MM.1S (cell line): ENCODE data around the gene NDST1.
A peak's percentile ranks its signal among the peaks of the same experiment; 100 is the strongest.

Experiments used
- DNase-seq: peaks from one replicate; pipeline ENCODE4 v3.0.0-alpha.2; 2015
- H2AFZ ChIP-seq: fragments of 300-600 bp; sonication (generic); 2 replicates; pipeline ENCODE4 v1.6.0; 2016; ENCODE audit warnings: antibody characterized with exemption, low read length
- H3F3A ChIP-seq: fragments of 300-600 bp; sonication (generic); 2 replicates; pipeline ENCODE4 v1.6.1; 2016; ENCODE audit warnings: mild to moderate bottlenecking, antibody characterized with exemption, low read length, moderate library complexity, mixed read lengths; ENCODE audit not compliant: insufficient read depth
- H3K27ac ChIP-seq: fragments of 300-600 bp; sonication (generic); 2 replicates; pipeline ENCODE4 v1.5.1; 2016; ENCODE audit warnings: mild to moderate bottlenecking, low read length
- H3K27me3 ChIP-seq: fragments of 300-600 bp; sonication (generic); replicated peaks from 2 replicates; pipeline ENCODE4 v1.6.0; 2016; ENCODE audit warnings: low read length; ENCODE audit not compliant: insufficient read depth
- H3K36me3 ChIP-seq: fragments of 300-600 bp; sonication (generic); replicated peaks from 2 replicates; pipeline ENCODE4 v1.6.1; 2016; ENCODE audit warnings: mild to moderate bottlenecking, low read length, mixed read lengths; ENCODE audit not compliant: insufficient read depth
- H3K4me1 ChIP-seq: fragments of 300-600 bp; sonication (generic); 2 replicates; pipeline ENCODE4 v1.6.1; 2016; ENCODE audit warnings: low read length, mixed read lengths
- H3K4me2 ChIP-seq: fragments of 300-600 bp; sonication (generic); 2 replicates; pipeline ENCODE4 v1.6.0; 2016; ENCODE audit warnings: low read depth, low read length
- H3K4me3 ChIP-seq: fragments of 300-600 bp; sonication (generic); 2 replicates; pipeline ENCODE4 v1.5.1; 2016; ENCODE audit warnings: low read length, mixed read lengths
- H3K79me2 ChIP-seq: fragments of 300-600 bp; sonication (generic); 2 replicates; pipeline ENCODE4 v1.6.1; 2016; ENCODE audit warnings: mixed run types, low read length, mixed read lengths
- H3K9ac ChIP-seq: fragments of 300-600 bp; sonication (generic); 2 replicates; pipeline ENCODE4 v1.6.1; 2016; ENCODE audit warnings: low read length, mixed read lengths
- H3K9me2 ChIP-seq: fragments of 300-600 bp; sonication (generic); replicated peaks from 2 replicates; pipeline ENCODE4 v1.6.1; 2016; ENCODE audit warnings: mild to moderate bottlenecking, low read length, mixed read lengths; ENCODE audit not compliant: insufficient read depth
- H3K9me3 ChIP-seq: fragments of 300-600 bp; sonication (generic); replicated peaks from 2 replicates; pipeline ENCODE4 v1.6.1; 2016; ENCODE audit warnings: mild to moderate bottlenecking, low read length, mixed read lengths; ENCODE audit not compliant: insufficient read depth
- H4K20me1 ChIP-seq: fragments of 300-600 bp; sonication (generic); 2 replicates; pipeline ENCODE4 v1.6.1; 2016; ENCODE audit warnings: mild to moderate bottlenecking, low read length, moderate library complexity, mixed read lengths; ENCODE audit not compliant: insufficient read depth
- EZH2 ChIP-seq: fragments of 300-600 bp; sonication (generic); optimal IDR thresholded peaks from 2 replicates; pipeline ENCODE3; 2017; ENCODE audit warnings: low read depth, mild to moderate bottlenecking, antibody characterized with exemption, low read length, mixed read lengths
- EZH2phosphoT487 ChIP-seq: fragments of 300-600 bp; sonication (generic); IDR thresholded peaks from 2 replicates; pipeline ENCODE4 v1.6.1; 2018; ENCODE audit warnings: antibody characterized with exemption, low read length
- TF ChIP-seq, protein P1 (sequence below): fragments of 300-600 bp; sonication (generic); IDR thresholded peaks from 2 replicates; pipeline ENCODE4 v1.5.1; 2016; ENCODE audit warnings: antibody characterized with exemption, low read length, mixed read lengths

NDST1 gene

DNA sequence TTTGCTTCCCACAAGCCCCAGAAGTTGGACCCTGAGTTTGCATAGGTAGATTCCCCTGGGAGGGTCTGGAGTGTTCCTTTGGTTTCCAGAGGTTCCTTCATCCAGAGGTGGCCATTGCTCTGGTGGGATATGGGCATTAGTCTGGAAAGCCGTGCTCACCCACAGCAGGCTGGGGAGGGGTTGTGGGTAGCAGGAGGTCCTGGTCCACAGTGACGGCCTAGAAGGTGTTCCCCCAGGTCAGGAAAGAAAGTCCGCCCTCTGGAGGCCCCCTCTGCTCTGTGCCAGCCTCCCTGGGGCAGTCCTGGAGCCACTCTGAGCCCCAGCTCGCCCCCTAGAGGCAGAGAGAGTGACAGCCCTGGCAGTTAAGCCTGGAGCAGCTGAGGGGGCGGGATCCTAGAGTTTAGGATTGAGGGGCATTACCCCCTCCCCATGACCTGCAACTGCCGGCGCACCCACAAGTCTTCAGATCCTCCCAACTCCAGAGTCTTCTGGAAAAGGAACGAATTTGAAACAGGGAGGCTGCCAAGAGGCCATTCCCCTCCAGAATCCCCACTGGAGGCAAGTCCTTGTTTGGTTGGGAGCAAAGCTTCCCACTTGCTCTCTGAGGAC lies 36.8 kb downstream of the NDST1 start:
- Histone ChIP-seq H3K4me2 (no peak overlapping the region), H3K4me1 (no peaks in the 10 kb centered on the region)

DNA sequence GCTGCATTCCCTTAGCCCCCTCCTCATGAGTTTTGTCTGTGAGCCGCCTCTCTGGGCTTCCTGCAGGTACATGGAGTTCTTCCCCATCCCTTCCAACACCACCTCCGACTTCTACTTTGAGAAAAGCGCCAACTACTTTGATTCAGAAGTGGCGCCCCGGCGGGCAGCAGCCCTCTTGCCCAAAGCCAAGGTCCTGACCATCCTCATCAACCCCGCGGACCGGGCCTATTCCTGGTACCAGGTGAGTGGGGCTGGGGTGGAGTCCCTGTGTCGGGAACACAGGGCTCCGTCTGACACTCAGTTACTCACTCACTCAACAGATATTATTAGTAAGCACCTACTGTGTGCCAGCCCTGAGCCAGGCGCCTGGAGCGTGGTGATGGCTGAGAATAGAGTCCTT lies 37.3 kb downstream of the NDST1 start:
- no peak overlapping the region for H3K4me2 ChIP-seq
- no peaks in the 10 kb centered on the region for H3K27me3 ChIP-seq
- no peak overlapping the region for H2AFZ ChIP-seq
- no peak overlapping the region for H3K27ac ChIP-seq
- no peaks in the 10 kb centered on the region for H4K20me1 ChIP-seq
- no peak for TF ChIP-seq EZH2
- DNase-seq, result no peak
- H3K4me1 ChIP-seq, result no peaks in the 10 kb centered on the region
- H3K9me3 ChIP-seq, result no peaks in the 10 kb centered on the region
- H3F3A ChIP-seq, result no peaks in the 10 kb centered on the region
- H3K36me3 ChIP-seq, result no peaks in the 10 kb centered on the region
- no peaks in the 10 kb centered on the region for H3K9me2 ChIP-seq
- H3K79me2 ChIP-seq, result no peaks in the 10 kb centered on the region
- no peak overlapping the region for H3K4me3 ChIP-seq
- H3K9ac ChIP-seq, result no peak overlapping the region

More for the DNA sequence above, 36.8 kb downstream of the NDST1 start:
- Histone ChIP-seq H3K9ac (no peak overlapping the region), H3K79me2 (no peaks in the 10 kb centered on the region), H4K20me1 (no peaks in the 10 kb centered on the region), H3F3A (no peaks in the 10 kb centered on the region), H3K27me3 (no peaks in the 10 kb centered on the region), H3K27ac (no peak overlapping the region), H3K9me3 (no peaks in the 10 kb centered on the region), H2AFZ (no peak overlapping the region), H3K4me3 (no peak overlapping the region), H3K36me3 (no peaks in the 10 kb centered on the region), H3K9me2 (no peaks in the 10 kb centered on the region)
- no peak for TF ChIP-seq EZH2phosphoT487
- TF ChIP-seq, protein P1, sequence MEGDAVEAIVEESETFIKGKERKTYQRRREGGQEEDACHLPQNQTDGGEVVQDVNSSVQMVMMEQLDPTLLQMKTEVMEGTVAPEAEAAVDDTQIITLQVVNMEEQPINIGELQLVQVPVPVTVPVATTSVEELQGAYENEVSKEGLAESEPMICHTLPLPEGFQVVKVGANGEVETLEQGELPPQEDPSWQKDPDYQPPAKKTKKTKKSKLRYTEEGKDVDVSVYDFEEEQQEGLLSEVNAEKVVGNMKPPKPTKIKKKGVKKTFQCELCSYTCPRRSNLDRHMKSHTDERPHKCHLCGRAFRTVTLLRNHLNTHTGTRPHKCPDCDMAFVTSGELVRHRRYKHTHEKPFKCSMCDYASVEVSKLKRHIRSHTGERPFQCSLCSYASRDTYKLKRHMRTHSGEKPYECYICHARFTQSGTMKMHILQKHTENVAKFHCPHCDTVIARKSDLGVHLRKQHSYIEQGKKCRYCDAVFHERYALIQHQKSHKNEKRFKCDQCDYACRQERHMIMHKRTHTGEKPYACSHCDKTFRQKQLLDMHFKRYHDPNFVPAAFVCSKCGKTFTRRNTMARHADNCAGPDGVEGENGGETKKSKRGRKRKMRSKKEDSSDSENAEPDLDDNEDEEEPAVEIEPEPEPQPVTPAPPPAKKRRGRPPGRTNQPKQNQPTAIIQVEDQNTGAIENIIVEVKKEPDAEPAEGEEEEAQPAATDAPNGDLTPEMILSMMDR, result peak; percentile 99
- DNase-seq, result peak; percentile 82

DNA sequence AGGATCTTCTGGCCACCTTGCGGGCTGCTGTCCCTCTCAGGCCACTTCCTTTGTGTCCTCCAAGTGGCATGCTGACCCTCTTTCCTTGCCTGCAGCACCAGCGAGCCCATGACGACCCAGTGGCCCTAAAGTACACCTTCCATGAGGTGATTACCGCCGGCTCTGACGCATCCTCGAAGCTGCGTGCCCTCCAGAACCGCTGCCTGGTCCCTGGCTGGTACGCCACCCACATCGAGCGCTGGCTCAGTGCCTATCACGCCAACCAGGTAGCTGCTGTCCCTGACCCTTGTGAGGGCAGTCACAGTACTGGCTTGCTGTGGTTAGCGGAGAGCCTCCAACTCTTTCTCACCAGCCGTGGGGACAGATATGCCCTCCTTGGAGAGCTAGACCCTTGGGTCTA lies 40.2 kb downstream of the NDST1 start:
- no peak overlapping the region for H2AFZ ChIP-seq

DNA sequence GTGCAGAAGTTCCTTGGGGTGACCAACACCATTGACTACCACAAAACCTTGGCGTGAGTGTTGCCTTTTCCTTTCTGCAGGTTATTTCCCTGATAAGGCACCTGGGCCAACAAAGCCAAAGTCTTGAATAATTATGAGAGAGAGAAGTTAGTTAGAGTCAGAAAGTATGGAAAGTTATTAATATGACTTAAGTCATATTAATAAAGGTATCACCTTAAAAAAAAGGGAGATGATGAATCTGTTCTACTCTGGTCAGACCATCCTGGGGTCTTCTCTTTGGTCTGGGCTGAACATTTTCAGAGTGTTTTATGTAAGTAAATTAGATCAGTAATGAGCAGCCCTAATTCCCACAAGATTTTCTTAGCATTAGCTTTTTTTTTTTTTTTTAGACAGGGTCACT lies 41.8 kb downstream of the NDST1 start:
- H3K9me3 ChIP-seq, result no peaks in the 10 kb centered on the region
- no peak overlapping the region for H3K27ac ChIP-seq
- H3K79me2 ChIP-seq, result no peaks in the 10 kb centered on the region
- H3K36me3 ChIP-seq, result no peaks in the 10 kb centered on the region
- no peak overlapping the region for H3K4me3 ChIP-seq
- no peak overlapping the region for H3K4me2 ChIP-seq
- no peaks in the 10 kb centered on the region for H3K27me3 ChIP-seq
- no peak overlapping the region for H3K9ac ChIP-seq
- H3K4me1 ChIP-seq, result no peaks in the 10 kb centered on the region
- no peaks in the 10 kb centered on the region for H4K20me1 ChIP-seq
- H3F3A ChIP-seq, result no peaks in the 10 kb centered on the region
- H2AFZ ChIP-seq, result no peak overlapping the region
- TF ChIP-seq EZH2phosphoT487 (no peak), EZH2 (no peak)
- TF ChIP-seq, protein P1, result no peak
- DNase-seq, result no peak
- no peaks in the 10 kb centered on the region for H3K9me2 ChIP-seq

More for the DNA sequence above, 40.2 kb downstream of the NDST1 start:
- Histone ChIP-seq H3K9me3 (no peaks in the 10 kb centered on the region), H3K79me2 (no peaks in the 10 kb centered on the region), H3F3A (no peaks in the 10 kb centered on the region), H4K20me1 (no peaks in the 10 kb centered on the region), H3K4me3 (no peak overlapping the region), H3K4me1 (no peaks in the 10 kb centered on the region), H3K9ac (no peak overlapping the region), H3K27me3 (no peaks in the 10 kb centered on the region), H3K4me2 (no peak overlapping the region), H3K27ac (no peak overlapping the region), H3K9me2 (no peaks in the 10 kb centered on the region), H3K36me3 (no peaks in the 10 kb centered on the region)
- TF ChIP-seq EZH2phosphoT487 (no peak), EZH2 (no peak)
- TF ChIP-seq, protein P1, result no peak
- no peak for DNase-seq
